Vagina (tissue), 2 donors: Measurements from ENCODE around the gene QSOX1.

Experiments used
- CTCF ChIP-seq, 3 experiments: fragments of 450-650 bp in 2 of 3; fragments of 200-600 bp in 1 of 3; sonication (generic) in 1 of 3; IDR thresholded peaks; one replicate each; pipeline ENCODE4 v1.5.1; 2017 to 2019; ENCODE audit warnings: antibody characterized with exemption in 3 of 3, mild to moderate bottlenecking in 2 of 3, moderate library complexity in 2 of 3
- POLR2A ChIP-seq, 2 donors: fragments of 450-650 bp; IDR thresholded peaks; one replicate each; pipeline ENCODE4 v1.6.1; 2017; ENCODE audit warnings: antibody characterized with exemption in 2 of 2, mild to moderate bottlenecking in 2 of 2, moderate library complexity in 2 of 2
- POLR2AphosphoS5 ChIP-seq, 2 donors: sonication (generic); formaldehyde crosslinking; IDR thresholded peaks; one replicate each; pipeline ENCODE4 v1.9.0; 2017; ENCODE audit warnings: antibody characterized with exemption in 2 of 2, mild to moderate bottlenecking in 2 of 2, low read depth in 1 of 2; ENCODE audit not compliant: insufficient read depth in 1 of 2

- no peak for TF ChIP-seq CTCF (IDR thresholded peaks at IDR 0.05)
- TF ChIP-seq POLR2A (IDR thresholded peaks at IDR 0.05), result no peak
- no peak for TF ChIP-seq POLR2AphosphoS5 (IDR thresholded peaks at IDR 0.05; ENCODE audit: insufficient read depth in 1 of 2, low read depth in 1 of 2)
Measured at GRCh38 chr1:180249725-180250498, 95.2 kb downstream of the QSOX1 start.
